GM12891 (cell line): ENCODE results near the gene IL6R.

Source experiments
- PAX5 ChIP-seq: IDR thresholded peaks from 2 replicates; pipeline ENCODE4 v1.6.1; 2011; ENCODE audit warnings: low read length, moderate library complexity, mild to moderate bottlenecking; ENCODE audit not compliant: insufficient read depth, severe bottlenecking
- POLR2A ChIP-seq: IDR thresholded peaks from 2 replicates; pipeline ENCODE4 v1.6.1; 2011; ENCODE audit warnings: low read depth, low read length, control low read depth
- POLR2AphosphoS5 ChIP-seq: IDR thresholded peaks from 2 replicates; pipeline ENCODE4 v1.6.1; 2011; ENCODE audit warnings: low read depth, low read length, control low read depth
- POU2F2 ChIP-seq: IDR thresholded peaks from 2 replicates; pipeline ENCODE4 v1.6.1; 2011; ENCODE audit warnings: low read depth, mild to moderate bottlenecking, control low read depth, low read length, moderate library complexity

- TF ChIP-seq POLR2AphosphoS5: no peak
- no peak for TF ChIP-seq POU2F2
- TF ChIP-seq PAX5: no peak
- TF ChIP-seq POLR2A: no peak
These were observed 83.8 kb downstream of the IL6R start for GRCh38 chr1:154488922-154489321.
